Measurements from ENCODE around the gene TGFB1I1.

The TGFB1I1 gene

GRCh38 chr16:31439519-31439918 is 32.4 kb upstream of the TGFB1I1 start:
- TF ChIP-seq GATA2 (IDR thresholded peaks at IDR 0.05; ENCODE audit: low read depth, low read length) (no peak), GATA3 (IDR thresholded peaks at IDR 0.05; ENCODE audit: low read depth, low read length) (no peak)

- no peak for TF ChIP-seq GATA2 (IDR thresholded peaks at IDR 0.05; ENCODE audit: low read depth, low read length)
- TF ChIP-seq GATA3 (IDR thresholded peaks at IDR 0.05; ENCODE audit: low read depth, low read length), result no peak
Measured at GRCh38 chr16:31440516-31441184, 31.3 kb upstream of the TGFB1I1 start.

- TF ChIP-seq GATA3 (IDR thresholded peaks at IDR 0.05; ENCODE audit: low read depth, low read length) (no peak), GATA2 (IDR thresholded peaks at IDR 0.05; ENCODE audit: low read depth, low read length) (no peak)
Measured at GRCh38 chr16:31441956-31442355, 30.0 kb upstream of the TGFB1I1 start.

- TF ChIP-seq GATA2 (IDR thresholded peaks at IDR 0.05; ENCODE audit: low read depth, low read length), result no peak
- TF ChIP-seq GATA3 (IDR thresholded peaks at IDR 0.05; ENCODE audit: low read depth, low read length), result no peak
Measured at GRCh38 chr16:31451201-31451600, 20.8 kb upstream of the TGFB1I1 start.

- TF ChIP-seq GATA3 (IDR thresholded peaks at IDR 0.05; ENCODE audit: low read depth, low read length) (no peak), GATA2 (IDR thresholded peaks at IDR 0.05; ENCODE audit: low read depth, low read length) (peak; percentile 88)
Measured at GRCh38 chr16:31451681-31452351, 20.1 kb upstream of the TGFB1I1 start.

- no peak for TF ChIP-seq GATA3 (IDR thresholded peaks at IDR 0.05; ENCODE audit: low read depth, low read length)
- no peak for TF ChIP-seq GATA2 (IDR thresholded peaks at IDR 0.05; ENCODE audit: low read depth, low read length)
Measured at GRCh38 chr16:31452631-31453106, 19.3 kb upstream of the TGFB1I1 start.

GRCh38 chr16:31453255-31454204 is 18.4 kb upstream of the TGFB1I1 start:
- TF ChIP-seq GATA3 (IDR thresholded peaks at IDR 0.05; ENCODE audit: low read depth, low read length) (no peak), GATA2 (IDR thresholded peaks at IDR 0.05; ENCODE audit: low read depth, low read length) (no peak)

- no peak for TF ChIP-seq GATA2 (IDR thresholded peaks at IDR 0.05; ENCODE audit: low read depth, low read length)
- no peak for TF ChIP-seq GATA3 (IDR thresholded peaks at IDR 0.05; ENCODE audit: low read depth, low read length)
Measured at GRCh38 chr16:31455601-31456314, 16.2 kb upstream of the TGFB1I1 start.

GRCh38 chr16:31456988-31457360 is 15.0 kb upstream of the TGFB1I1 start:
- TF ChIP-seq GATA3 (IDR thresholded peaks at IDR 0.05; ENCODE audit: low read depth, low read length) (no peak), GATA2 (IDR thresholded peaks at IDR 0.05; ENCODE audit: low read depth, low read length) (no peak)

GRCh38 chr16:31458073-31458843 is 13.7 kb upstream of the TGFB1I1 start:
- TF ChIP-seq GATA3 (IDR thresholded peaks at IDR 0.05; ENCODE audit: low read depth, low read length) (no peak), GATA2 (IDR thresholded peaks at IDR 0.05; ENCODE audit: low read depth, low read length) (no peak)

- TF ChIP-seq GATA2 (IDR thresholded peaks at IDR 0.05; ENCODE audit: low read depth, low read length) (0 out of 2 replicates have a peak, but pooled peaks have one; percentile 5), GATA3 (IDR thresholded peaks at IDR 0.05; ENCODE audit: low read depth, low read length) (no peak)
Measured at GRCh38 chr16:31458844-31459686, 12.9 kb upstream of the TGFB1I1 start, which contains the start of gene ARMC5. Gene ARMC5, plus strand, starts transcription at chr16:31459501. Its CDS starts 24 bp downstream, at chr16:31459525.
